MV-4-11 (cell line): ENCODE measurements around the gene ATP7B.
A peak's percentile ranks its signal among the peaks of the same experiment; 100 is the strongest.
"Not testable (repeated sequence)": the region's sequence is repeated elsewhere in the genome, so short reads cannot be mapped to it uniquely, and the experiment has no call there.

ENCODE experiments used
- DNase-seq: peaks from one replicate; lab custom pipeline; 2025; lab: John Stamatoyannopoulos, UW

Gene ATP7B

GRCh38 chr13:51922771-51923480, 88.3 kb downstream of the ATP7B start:
- no peak for DNase-seq

GRCh38 chr13:51921790-51922740, 89.2 kb downstream of the ATP7B start:
- no peak for DNase-seq

DNA sequence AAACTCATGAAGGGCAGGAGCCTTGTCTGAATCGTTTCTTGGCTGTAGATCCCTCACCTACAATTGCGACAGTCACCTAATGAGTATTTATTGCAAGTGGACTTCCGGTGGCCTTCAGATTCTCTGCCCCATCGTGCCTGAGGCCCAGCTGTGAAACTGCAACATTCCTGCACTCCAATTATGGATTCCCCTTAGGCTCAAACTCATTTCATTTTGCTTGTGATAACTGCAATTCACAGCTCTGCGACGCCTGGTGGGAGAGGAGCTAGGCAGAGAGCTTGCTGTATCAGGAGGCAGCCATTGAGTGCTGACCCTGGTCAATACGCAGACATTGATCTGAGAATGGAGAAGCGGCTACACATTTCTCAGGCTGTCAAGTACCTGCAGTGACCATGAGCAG, 90.5 kb downstream of the ATP7B start:
- DNase-seq, result no peak

DNA sequence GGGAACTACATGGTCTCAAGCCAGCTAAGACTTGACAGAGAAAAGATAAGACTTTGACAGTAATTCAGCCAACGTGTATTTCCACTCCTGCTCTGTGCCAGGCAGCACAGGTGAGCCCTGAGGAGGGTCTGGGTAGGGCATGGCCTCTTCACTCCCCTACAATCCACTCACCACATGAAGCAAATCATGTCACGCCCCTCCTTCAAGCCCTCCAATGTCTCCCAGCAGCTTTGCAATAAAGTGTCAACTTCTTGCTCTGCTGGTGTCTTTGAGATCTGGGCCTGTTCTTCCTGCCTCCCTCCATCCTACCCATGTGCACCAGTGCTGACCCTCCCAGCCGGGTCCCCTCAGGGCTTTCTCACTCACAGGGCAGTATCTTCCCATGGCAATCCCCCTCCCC, 91.0 kb downstream of the ATP7B start:
- DNase-seq, result no peak

GRCh38 chr13:51919531-51919930, 91.7 kb downstream of the ATP7B start:
- no peak for DNase-seq

GRCh38 chr13:51916962-51917361, 94.3 kb downstream of the ATP7B start:
- DNase-seq, result no peak

- no peak for DNase-seq
Observed at GRCh38 chr13:51916051-51916818, 95.0 kb downstream of the ATP7B start.

- peak; percentile 6 for DNase-seq
Observed at GRCh38 chr13:51914137-51914493, 97.1 kb downstream of the ATP7B start.

DNA sequence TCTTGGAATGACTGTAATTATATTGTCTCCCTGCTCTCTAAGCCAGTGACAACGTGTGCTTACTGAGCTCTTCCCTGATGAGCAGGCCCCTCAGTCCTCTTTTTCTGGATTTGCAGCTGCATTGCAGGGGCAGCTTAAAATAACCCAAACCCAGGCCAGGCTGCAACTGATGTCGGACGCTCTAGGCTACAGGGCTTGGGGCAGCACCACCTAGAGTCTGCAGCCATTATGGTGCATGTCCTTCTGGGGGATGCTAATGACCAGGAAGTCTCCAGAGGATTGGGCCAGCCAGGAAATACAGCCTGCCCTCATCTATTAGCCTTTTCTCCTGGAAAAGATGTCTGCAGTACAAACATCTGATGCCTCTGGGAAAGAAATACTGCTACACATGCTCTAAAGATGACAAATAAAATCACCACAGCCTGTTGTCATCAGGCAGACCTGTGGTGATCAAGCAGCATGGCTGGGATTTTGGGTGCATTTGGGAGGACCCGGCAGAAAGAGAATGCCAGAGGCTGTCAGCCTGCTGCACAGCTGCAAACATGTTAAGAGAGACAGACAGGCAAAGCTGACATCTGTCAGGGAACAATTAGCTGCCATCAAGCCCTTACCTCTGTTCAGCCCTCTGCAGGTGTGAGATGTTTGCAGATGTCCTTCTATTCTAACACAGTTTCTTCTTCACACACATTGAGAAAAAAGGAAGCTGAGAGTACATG, 97.7 kb downstream of the ATP7B start:
- no peak for DNase-seq

DNA sequence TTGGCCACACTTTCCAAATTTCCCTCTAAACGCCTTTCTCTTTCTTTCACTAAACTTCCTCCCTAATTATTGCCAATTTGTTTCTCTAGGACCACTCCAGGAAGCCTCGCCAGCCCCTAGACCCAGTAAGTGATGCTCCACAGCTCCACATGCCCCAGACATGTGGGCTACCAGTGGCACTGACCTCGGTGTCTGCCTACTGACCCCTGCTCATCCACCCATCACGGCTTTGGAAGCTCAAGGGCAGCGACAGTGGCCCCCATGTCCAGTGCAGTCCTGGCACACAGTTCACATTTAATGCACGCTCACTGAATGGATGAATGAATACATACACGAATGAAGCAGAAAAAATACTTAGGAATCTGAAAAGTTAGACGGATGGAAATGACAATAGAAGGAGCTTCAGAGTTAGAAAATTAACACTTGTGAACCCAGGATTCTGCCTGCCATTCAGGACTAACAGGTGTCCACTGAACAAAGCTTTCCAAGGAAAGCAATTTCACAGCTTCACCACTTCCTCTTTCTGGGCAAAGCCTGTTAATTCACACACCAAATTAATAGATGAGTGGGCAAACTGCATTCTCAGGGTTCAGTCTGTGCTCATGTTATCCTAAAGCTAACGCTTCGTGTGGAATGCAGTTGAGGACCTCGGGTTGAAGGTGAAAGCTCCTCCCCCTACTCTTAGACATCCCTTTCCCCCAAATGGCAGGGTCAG, 98.6 kb downstream of the ATP7B start:
- DNase-seq, result peak; percentile 33

DNA sequence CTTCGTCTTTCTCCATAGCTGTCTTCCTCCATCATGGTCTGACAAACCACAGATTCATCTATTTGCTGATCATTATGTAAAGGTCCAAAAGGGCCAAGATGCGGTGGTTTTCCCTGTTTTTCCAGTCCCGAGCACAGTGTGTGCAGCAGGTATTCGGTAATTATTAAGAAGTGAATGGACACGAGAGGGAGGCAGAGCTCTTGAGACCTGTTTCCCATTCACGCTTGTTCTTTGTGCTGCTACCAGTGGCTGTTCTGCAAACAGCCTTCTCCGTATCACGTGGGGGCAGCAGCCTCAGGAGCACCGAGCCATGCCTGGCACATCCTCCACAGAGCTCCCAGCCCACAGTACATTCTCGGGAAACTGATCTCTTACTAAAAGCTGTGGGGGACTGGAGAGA, 99.2 kb downstream of the ATP7B start:
- no peak for DNase-seq

GRCh38 chr13:51910508-51910907, 100.7 kb downstream of the ATP7B start:
- DNase-seq, result no peak

- not testable (repeated sequence) for DNase-seq
Observed at GRCh38 chr13:51909265-51909664, 102.0 kb downstream of the ATP7B start.

DNA sequence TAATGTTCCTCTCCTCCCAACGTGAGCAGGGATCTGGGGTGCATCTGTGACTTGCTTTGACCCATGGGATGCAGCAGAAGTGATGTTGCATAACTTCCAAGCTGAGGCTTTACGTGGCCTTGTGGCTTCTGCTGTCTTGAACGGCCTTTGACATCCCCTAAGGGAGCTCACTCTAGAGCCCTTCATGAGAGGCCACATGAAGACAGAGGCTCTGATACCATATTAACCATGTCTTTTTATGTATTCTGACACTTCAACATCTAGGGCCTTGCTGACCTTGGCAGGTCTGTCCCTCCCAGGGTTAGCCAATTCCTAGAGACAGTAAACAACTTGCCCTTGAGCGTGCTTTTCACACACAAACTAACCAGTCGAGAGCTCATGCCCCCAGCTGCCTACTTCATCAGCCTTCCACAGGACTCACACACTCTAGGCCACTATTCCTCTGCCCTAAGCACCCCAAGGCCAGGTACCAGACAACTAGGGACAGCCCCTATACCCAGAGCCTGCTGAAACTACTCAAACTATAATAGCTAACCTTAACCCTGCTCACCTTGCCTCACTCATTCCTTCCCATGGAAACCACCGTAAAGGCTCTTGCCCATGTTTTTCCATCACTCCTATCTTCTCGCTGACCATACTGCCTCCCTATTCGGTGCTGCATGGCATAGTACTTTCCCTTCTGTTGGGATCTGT, 104.1 kb downstream of the ATP7B start:
- peak; percentile 68 for DNase-seq

GRCh38 chr13:51906581-51906980, 104.7 kb downstream of the ATP7B start:
- no peak for DNase-seq

GRCh38 chr13:51905787-51906186, 105.5 kb downstream of the ATP7B start:
- no peak for DNase-seq

GRCh38 chr13:51902776-51903175, 108.5 kb downstream of the ATP7B start:
- DNase-seq, result no peak

GRCh38 chr13:51900471-51900870, 110.8 kb downstream of the ATP7B start:
- no peak for DNase-seq

- DNase-seq, result peak; percentile 43
Observed at GRCh38 chr13:51895906-51896888, 115.1 kb downstream of the ATP7B start.
